Activated CD8-positive, alpha-beta memory T cell treated with anti-CD3 and anti-CD28 coated beads, Interleukin-2, amount 50 U/mL, for 1 hour (primary cell): ENCODE data around the gene GPRIN2.

Source experiments
- DNase-seq: peaks from one replicate; pipeline ENCODE4 v3.0.0-alpha.2; 2020; ENCODE audit errors: extremely low read depth

Gene GPRIN2

DNA sequence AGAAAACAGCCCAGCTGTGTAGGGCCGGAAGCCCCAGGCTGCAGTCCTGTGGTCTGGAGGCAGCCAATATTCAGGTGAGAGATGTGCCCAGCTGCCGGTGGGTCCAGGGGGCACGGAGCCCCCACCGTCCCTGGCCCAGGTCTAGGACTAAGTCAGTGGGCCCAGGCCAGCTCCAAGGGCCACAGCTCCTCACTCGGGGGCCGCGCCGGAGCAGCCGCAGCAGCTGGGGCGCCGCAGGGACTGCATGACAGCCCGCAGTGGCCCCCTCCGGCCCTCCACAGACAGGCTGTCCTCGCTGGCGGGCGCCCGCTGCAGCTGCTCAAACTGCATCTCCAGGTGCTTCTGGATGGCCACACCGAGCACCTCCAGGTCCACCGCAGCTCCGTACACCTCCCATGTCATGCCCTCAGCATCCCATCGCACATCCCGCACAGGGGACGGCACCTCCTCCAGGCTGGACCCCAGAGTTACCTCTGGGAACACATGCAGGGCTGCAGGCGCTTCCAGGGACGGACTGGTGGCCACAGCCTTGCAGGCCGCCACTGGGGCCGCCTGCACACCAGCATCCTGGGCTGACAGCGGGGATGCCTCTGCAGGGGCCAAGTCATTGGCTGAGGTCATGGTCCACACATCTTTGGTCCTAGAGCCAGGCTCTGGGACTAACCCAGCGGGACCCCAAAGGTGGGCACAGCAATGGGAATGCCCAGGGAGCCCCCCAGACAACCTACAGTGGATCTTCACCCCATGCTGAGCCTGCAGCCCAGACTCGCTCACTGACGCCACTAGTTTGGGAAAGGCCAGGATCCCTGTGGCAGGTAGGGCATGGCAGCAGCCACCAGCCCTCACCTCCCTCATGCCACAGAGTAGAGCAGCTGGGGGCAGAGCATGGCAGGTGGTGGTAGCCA, 7.0 kb downstream of the GPRIN2 start:
- DNase-seq: no peak

GRCh38 chr10:46548498-46549090, 7.9 kb downstream of the GPRIN2 start:
- no peak for DNase-seq

GRCh38 chr10:46547541-46548497, 8.6 kb downstream of the GPRIN2 start:
- DNase-seq: no peak

GRCh38 chr10:46546591-46547540, 9.6 kb downstream of the GPRIN2 start:
- no peak for DNase-seq

GRCh38 chr10:46545861-46546590, 10.4 kb downstream of the GPRIN2 start:
- no peak for DNase-seq

DNA sequence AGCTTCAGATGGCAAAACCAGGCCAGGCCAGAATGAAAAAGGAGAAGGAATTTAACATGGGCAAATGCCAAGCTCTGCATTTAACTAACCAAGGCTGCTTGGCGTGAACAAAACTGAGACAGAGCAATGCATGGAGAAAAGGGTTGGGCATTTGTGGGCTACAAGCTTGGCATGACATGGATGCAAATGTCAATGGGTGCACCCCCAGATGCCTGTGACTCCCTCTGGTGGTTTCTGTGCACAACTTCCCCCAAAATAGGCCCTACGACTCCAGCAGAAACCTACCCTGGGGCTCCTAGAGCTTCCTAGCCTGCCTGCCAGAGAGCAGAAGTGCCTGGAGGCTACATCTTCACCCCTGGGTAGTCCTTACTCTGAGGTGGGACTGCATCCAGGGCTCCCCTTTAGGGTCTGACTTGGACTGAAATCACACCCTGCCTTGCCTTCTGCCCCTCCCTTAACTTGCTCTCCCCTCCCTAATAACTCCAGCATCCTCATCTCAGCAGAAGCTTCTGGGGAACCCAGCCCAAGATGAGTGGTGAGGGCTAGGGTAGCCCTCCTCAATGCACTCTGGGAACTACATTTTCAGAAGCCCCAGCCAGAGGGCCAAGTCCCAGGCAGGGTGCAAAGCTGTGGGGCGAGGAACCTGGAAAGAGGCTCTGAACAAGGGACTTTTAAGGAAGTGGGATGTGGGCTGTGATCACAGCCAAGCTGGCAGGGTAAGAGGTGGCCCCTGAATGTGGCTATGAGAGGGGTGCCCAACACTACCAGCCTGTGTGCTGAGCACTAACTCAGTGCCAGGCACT, 11.3 kb downstream of the GPRIN2 start:
- no peak for DNase-seq

DNA sequence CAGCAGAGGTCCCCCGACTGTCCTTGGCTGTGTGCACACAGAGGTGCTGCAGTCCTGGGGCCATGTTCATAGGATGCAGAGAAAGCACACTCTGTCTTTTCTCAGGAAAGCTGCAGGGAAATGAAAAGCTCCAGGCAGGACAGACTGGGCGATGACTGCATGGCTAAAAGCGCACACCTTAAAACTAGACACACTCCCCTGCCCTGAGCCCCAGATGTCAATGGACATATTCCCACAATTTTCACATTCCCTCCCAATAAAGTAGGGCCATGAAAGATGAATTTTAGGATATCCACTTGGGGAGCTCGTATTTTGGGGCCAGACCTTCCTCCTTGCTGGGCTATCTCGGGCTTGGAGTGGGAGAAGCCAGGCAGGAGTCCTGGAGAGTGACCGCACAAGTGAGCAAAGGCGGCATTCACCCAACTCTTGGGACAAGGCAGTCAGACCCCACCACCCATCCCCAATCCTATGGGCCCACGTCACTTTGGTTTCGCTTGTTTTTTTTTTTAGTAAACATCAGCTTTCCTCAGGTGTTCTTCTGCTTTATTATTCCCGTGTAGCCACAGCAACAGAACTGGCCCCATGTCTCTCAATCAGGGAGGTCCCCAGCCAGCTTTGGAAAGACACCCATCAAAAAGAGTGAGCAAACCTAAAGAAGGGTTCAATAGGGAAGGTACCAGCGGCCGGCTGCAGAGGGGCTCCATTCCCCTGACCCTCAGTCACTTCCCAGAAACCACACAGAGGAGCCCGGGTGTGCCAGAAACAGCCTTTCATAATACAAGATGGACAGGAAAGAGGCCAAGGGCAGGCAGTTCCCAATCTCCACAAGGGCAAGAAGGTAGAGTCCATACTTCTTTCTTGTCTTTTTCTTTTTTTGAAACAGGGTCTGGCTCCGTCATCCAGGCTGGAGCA, 12.7 kb downstream of the GPRIN2 start:
- no peak for DNase-seq

DNA sequence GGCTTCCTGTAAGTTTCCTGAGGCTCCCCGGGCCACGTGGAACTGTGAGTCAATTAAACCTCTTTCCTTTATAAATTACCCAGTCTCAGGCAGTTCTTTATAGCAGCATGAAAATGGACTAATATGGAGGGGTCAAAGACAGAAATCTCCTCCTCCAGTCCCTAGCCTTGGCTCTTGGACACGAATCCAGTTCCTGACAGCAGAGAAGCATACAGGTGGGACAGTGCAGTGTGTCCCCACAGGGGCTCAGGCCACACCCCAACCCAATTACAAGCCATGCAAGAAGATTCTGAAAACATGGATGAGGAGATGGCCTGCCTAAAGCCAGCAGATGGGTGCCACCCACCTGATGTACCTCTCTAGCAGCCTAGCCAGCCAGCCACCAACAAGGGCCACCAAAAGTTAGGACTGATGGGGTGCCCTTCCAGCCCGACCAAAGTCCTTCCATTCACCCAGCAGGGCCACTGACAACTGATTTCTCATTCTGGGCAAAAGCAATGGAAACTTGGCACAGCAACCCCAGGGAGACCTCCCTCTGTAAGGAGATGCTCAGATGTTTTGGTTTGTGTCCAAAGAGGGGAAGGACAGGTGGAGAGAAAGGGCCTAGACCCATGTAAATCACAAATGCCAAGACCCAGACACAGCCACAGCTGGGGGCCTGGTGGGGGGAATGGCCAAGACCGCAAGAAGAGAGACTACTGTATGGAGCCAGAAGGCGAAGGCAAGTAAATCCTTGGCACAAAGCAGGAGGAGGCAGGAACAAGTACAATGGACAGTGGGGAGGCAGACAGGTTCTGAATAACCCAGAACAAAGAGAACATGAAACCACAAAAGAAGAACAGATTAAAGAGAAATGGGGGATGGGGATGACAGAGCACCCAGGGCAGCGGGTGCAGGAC, 13.6 kb downstream of the GPRIN2 start:
- no peak for DNase-seq

DNA sequence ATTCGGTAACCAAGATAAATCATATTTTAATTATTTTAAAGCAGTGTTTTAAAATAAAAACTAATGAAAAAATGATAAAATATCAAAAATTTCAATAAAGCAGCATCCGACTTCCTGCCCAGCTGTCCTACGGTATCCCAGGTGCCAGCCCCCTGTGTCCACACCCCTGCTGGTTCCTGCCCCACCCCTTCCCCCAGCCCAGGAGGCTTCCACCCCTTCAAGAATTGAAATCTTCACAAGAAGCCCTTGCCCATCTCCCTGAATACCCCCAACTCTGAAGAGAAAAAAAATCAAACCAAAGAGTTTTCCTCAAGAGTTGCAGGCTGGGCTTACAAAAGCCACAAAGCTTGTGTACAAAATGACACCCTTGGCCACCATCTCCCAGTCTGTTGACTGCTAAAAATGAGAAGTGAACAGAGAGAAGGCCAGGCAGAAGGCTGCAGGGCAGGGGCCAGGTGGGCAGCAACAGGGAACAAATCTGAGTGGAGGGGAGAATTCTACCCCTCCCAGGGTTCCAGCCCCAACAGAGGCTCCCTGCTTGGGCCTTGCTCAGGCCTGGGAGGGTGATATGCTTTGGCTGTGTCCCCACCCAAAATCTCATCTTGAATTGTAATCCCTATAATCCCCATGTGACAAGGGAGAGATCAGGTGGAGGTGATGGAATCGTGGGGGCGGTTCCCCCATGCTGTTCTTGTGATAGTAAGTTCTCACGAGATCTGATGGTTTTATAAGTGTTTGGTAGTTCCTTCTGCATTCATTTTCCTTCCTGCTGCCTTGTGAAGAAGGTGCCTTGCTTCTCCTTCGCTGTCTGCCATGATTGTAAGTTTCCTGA, 14.5 kb downstream of the GPRIN2 start:
- DNase-seq: no peak

DNA sequence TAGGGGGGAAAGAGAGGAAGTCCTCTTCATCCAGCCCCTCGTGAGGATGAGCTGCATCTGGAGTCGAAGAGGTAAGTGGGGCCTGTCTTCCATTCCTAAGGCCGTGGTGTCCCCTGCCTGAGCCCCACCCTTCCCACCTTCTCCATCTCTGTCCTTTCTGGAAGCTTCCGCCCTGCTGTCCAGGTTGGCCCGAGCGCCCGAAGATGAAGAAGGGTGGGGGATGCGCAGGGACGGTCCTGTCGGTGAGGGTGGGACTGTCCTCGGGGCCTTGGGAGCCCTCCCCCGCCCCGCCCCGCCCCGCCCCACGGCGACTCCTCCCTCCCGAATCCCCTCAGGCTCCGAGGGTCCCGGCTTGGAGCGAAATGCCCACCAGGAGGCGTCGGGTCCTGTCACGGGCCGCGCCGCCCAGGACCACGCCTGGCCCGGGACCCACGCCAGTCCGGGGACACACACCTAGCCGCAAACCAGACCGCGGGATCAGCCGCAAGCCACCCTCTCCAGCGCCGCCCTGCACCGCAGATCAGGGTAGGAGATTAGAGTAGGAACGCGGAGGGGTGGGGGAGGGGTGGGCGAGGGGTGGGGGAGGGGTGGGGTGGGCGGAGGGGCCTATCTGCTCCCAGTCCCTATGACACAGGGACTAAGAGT, 15.3 kb downstream of the GPRIN2 start:
- DNase-seq: no peak

GRCh38 chr10:46540412-46541016, 15.9 kb downstream of the GPRIN2 start:
- DNase-seq: no peak

DNA sequence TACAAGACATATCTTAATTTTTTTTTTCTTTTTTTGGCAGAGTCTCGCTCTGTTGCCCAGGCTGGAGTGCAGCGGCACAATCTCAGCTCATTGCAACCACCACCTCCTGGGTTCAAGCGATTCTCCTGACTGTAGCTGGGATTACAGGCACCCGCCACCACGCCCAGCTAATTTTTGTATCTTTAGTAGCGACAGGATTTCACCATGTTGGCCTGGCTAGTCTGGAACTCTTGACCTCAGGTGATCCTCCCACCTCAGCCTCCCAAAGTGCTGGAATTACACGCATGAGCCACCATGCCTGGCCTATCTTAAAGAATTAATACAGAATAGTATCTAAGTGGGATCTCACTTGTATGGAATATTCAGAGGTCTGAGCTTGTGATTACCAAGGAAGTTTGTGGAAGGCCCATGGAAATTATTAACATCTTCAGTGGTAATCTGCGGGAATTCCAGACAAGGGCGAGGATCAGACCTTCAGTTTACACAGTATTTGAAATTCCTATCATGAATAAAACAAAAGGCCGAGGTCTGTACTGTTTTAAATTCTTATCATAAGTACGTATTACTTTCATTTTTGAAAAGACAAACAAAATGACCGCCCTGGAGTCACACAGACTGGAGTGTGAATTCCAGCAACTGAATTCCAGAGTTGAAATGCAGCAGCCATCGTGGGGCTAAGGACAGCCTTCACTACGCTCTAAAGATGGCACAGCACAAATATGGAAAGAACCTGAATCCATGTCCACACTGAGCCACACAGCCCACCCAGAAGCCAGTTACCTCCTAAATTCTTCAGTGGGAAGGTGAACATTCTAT, 16.7 kb downstream of the GPRIN2 start:
- no peak for DNase-seq

DNA sequence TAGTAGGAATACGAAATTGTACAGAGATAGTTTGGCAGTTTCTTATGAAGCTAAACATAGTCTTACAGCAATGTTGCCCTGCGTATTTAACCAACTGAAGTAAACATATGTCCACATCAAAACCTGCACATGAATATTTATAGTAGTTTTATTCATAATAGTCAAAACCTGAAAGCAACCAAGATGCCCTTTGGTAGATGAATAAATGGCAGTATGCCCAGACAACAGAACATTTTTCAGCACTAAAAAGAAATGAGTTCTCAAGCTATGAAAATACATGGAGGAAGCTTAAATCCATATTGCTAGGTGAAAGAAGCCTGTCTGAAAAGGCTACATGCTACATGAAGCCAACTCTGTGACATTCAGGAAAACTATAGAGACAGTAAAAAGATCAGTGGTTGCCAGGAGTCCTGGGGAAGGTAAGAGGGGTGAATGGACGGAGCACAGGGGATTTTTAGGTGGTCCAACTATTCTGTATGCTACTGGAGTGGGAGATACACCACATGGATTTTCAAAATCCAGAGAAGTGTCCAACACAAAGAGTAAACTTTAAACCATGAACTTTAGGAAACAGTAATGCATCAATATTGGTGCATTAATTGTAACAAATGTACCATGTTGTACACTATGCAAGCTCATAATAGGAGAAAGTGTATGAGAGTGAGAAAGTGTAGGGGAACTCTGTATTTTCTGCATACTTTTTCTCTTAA, 17.6 kb downstream of the GPRIN2 start:
- DNase-seq: no peak

GRCh38 chr10:46538155-46538554, 18.3 kb downstream of the GPRIN2 start:
- no peak for DNase-seq
